ENCODE results near the gene IRF6.
"Not testable (repeated sequence)": the region's sequence is repeated elsewhere in the genome, so short reads cannot be mapped to it uniquely, and the experiment has no call there.

IRF6 gene

DNA sequence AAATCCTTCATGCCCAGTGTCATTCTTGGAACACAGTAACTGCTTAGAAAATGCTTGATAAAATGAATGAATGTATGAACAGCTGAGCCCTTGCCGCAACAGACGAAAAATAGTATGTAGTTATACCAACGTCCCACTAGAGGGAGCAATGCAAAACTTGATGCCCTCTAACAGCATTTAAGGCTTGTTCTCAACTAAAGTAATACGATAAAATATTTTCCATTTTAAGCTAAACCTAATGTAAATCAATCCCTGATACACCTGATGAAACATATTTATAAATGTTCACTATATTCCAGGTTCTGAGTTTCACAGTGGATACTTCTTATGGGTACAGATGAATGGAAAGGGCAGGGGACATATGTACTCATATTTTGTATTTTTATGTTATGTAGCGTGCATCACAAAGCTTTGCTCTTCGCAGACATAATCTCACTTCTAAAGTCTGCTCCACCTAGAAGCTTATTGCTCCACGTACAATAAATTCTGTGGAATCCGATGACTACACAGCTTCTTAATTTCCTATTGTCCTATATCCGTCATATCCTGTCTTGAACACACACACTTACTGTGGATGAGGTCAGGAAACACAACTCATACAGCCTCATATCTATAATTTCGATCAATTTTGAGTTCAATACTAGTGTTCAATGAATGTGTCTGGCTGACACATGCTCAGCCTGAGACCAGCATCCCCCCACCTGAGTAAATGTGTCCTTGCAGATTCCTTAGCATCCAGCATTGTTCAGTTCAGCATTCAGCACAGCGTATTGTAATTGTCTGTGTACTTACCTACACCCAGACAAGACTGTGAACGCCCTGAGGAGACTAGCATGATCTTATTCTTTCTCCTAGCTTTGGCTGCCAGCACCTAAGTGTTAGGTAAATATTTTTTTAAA is 17.4 kb upstream of the IRF6 start:
- peak; percentile 69 for DNase-seq (ENCODE audit: low spot score)

DNA sequence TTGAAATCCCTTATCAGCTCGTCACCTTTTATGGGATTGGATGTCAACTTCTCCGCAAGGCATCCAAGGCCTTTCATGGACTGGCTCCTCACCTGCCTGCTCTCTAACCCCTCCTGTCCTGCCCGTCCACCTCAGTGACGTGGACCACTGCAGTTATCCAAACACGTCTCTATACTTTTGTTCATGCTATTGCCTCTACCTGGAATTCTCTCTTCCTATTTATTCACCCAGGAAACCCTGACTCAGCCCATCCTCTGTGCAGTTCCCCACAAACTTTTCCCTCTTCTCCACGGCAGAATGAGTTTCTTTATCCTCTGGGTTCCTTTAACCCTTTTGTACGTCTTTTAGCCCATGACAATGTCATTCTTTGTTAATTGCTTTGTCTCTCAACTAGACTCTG is 16.8 kb upstream of the IRF6 start:
- DNase-seq (ENCODE audit: low spot score) = no peak

DNA sequence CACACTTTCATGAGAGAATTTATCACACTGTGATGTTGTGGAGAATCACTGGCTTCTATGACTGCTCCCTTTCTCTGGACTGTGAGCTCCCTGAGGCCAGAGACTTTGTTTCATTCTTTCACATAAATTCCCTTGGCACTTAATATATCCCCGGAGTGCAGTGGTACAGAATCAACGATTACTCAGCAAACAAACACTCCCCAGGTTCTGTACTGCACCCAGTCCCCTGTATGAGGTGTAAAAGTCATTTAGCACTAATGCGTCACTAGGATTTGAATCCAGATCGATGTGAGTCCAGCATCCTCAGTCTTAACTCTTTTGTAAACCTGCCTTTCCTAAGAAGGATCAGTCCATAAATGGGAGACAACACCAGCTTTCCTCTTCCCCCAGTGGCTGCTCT is 15.0 kb upstream of the IRF6 start:
- no peak for DNase-seq (ENCODE audit: low spot score)

DNA sequence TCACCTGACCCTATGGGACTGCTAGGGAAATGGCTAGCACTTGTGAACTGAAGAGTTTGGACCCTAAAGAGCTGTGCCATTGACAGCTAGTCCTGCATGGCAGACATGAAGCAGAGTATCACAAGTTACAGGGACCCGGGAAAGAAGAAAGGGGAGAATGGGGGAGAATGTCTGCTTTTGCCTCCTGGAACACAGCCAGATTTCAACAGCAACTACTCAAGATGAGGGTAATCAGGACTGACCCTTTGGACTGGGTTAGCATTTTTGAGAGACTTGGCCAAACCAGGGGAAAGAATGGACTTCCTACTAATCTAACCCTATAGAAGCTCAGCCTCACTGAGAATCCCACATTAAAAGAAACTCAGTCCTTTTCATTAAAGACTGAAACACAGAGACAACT is 13.1 kb upstream of the IRF6 start:
- no peak for DNase-seq (ENCODE audit: low spot score)

DNA sequence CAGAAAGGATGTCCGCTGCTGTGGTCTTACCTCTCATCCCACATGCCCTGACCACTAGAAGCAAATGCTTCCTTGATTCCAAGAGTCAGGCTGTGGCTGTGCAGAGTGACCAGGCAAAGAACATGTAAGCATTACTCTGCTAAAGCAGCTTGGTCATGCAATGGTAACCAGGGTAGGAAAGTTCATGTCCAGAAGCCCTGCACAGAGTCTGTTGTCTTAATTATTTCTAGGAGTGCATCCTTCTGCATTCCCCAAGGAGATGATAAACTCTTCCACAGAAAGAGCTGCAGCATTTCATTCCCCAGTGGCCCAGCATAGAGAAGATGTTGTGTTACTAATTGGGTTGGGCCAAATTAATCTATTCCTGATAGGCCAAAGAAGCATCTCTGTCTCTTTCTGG is 11.7 kb upstream of the IRF6 start:
- no peak for DNase-seq (ENCODE audit: low spot score)

DNA sequence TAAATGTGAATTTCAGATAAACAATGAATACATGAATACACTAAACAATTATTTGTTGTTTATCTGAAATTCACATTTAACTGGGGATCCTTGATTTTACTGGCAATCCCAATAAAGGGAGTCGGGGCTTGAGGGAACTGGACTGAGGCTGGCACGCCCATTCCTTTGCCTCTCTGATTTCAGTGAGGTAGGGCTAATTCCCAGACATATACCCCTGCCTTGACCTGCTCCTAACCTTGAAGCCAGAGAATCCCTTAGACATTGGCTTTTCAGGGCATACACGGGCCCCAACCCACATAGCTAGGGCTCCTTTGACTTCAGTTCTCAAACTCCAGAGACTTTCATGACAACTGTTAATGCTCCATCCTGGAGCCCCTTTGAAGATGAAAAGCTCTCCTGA is 11.0 kb upstream of the IRF6 start:
- no peak for DNase-seq (ENCODE audit: low spot score)

DNA sequence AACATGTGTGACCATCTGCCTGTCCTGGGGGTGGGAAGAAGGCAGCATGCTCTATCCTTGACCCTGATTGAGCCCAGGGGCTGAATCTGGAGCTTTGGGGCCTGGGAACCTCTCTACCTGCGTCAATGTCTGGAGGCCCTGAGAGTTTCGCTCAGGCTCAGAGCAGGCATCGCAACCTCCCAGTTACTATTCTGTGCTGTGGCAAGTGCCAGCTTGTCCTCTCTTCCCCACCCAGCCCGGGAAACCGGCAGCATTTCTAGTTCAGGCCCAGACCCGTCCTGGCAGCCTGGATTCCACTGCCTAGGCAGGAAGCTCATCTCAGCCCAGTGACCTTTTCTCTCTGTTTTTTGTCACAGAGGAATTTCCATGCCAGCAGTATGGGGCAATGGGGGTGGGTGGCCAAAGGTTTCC is 10.0 kb upstream of the IRF6 start:
- no peak for DNase-seq (ENCODE audit: low spot score)

DNA sequence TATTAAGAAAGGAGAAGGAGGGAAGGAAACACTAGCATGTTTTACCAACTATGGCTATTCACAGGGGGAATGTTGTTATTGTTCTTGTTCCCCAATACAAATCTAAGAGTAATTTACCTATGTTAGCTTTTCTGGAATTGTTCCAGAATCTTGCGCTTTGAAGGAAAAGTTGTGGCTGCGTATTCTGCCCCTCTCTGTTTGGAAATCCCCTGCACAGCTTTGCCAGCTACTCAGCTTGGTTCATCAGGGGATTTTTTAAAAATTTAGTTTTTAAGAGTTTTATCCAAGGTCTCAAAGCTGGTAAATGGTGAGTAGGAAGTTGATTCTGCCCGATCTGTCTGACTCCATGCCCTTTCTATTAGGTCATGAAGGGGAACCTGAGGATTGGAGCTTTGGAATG is 9.5 kb upstream of the IRF6 start:
- DNase-seq (ENCODE audit: low spot score) = no peak

DNA sequence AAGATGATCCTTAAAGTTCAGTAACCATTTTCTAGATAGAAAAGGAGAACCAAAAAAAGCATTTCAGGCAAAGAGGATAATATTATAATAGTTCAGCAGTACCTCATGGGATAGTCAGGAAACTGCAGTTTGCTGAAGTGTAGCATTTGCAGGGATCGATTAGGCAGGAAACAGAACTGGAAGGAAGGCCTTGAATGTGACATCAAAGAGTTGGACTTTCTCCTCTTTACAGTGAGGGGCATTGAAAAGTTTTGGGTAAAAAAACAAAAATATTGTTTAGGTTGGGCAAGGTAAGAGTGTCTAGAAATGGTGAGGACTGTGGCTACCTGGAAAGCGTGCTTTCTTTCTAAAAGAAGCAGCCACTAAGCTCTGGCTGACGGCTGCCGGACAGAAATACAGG is 8.0 kb upstream of the IRF6 start:
- no peak for DNase-seq (ENCODE audit: low spot score)

DNA sequence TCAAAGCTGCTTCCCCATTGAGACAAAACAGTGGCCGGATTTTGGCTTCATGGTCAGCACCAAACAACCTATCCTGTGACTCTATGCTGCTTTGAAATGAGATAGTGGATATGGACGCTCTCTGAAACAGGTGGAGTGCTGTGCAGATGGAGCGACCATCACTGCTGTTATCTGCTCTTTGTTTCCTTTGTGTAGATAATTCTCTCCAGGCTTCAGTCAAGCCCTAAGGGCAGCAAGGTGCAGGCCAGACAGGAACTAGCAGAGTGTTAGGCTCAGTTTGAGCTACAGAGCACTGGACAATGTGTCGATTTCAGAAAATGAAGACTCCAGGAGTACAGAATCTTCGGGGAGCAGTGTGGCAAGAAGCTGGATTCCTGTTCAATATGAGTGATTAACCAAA is 4.8 kb upstream of the IRF6 start:
- no peak for DNase-seq (ENCODE audit: low spot score)

DNA sequence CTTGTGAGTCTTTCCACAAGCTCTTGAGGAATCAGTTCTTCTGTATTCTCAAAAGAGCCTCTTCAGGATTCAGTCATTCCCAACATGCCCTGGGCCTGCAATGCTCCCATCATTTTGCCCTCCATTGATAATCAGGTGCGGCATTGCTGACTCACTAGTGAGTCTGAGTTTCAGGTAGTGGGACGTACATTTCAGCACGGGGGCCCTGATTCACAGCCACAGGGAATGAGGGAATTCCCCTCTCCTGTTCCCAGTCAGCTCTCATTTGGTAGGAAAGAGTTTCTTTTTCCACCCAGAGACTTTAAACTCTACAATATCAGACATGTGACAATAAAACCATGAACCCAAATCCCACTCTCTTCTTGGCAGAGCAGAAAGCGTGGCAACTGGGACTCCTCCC is 3.7 kb upstream of the IRF6 start:
- no peak for DNase-seq (ENCODE audit: low spot score)

DNA sequence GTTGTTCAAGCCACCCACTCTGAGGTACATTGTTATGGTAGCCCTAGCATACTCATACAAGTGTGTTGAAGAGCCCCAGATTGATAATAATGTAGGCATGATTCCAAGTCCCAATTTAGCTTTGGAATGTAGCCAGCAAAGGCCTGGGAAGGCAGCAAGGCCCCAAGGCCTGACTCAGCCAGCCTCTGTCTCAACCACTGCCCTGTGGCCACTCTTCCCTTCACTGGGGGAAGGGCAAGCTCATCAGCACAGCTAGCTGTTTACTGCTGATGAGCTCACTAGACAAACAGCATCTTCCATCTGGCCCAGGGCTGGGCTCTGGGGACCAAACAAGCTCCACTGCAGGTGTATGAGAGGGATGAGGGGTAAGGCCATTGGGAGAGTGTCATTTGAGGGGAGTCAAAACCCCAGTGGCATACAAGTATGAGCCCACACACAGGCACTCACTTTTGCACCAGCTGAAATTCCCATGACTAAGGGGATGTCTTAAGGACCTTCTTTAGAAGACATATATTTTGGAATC is 2.2 kb upstream of the IRF6 start:
- DNase-seq (ENCODE audit: low spot score) = peak; percentile 94

DNA sequence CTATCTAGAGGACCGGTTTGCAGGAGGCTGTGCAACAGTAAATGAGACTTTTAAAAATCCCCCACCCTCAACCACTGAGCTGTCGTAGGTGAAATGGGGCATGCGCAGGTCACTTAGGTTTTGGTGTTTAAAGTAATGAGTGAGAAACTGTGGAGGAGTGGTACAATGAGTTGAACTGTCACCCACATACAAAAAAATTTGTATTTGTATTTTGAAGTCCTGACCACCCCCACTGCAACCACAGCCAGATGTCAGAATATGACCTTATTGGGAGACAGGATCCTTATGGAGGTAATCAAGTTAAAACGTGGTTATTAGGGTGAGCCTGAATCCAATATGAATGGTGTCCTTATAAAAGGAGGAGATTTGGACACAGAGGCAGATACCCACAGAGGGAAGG is 1.6 kb upstream of the IRF6 start:
- DNase-seq (ENCODE audit: low spot score) = no peak

DNA sequence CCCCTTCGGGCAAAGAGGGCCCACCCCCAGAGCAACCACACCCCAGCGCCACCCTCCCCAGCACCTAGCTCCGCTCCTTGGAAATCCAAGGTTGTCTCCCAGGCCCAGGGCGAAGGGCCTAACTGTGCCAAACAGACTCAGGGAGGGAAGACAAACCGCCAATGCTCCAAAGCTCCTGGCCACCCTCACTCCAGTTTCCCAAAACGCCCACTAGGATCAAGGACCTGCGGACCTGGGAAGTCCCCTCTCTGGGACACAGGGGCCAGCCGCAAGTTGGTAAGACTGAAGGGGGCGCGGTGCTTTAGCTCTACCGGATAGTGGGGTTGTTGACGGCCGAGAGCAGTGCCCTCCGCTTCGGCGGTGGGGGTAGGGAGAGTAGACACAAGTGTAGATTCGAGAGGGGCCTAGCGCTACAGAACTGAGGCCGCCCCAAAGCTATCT is 581 bp downstream of the IRF6 start:
- DNase-seq (ENCODE audit: low spot score) = no peak

DNA sequence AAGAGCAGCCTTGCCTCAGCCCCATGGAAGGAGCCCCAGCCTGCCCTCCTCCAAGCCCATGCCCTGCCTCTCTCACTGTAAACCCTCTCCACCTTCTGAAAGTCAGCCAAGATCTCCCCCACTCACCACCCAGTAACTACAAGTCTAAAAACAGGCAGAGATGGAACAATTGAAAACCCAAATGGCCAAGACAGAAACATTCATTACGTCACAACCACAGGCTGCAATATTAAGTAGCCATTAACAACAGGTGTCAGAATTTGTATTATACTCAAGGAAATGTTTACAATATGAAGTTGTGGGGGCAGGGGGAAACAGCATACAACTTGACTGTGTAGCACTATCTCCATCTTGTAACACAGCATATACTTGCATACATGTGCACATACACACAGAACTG is 2.4 kb downstream of the IRF6 start:
- DNase-seq (ENCODE audit: low spot score) = no peak

DNA sequence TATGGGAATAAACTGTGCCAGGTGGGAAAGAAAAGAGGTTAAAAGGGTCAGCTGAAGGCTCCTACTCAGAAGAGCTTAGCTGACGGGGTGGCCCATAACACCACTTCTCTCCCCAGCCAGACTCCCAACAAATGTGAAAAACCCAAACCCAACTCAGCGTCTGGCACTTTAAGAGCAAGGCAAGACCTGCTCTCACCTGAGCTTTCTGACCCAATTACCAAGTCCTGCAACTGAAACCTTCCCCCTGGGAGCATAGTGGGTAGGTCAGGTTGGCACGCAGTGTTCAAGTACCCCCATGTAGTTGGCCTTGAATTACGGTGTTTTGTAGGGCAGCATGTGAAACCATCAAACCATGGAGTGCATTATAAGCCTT is 3.2 kb downstream of the IRF6 start:
- DNase-seq (ENCODE audit: low spot score) = no peak

DNA sequence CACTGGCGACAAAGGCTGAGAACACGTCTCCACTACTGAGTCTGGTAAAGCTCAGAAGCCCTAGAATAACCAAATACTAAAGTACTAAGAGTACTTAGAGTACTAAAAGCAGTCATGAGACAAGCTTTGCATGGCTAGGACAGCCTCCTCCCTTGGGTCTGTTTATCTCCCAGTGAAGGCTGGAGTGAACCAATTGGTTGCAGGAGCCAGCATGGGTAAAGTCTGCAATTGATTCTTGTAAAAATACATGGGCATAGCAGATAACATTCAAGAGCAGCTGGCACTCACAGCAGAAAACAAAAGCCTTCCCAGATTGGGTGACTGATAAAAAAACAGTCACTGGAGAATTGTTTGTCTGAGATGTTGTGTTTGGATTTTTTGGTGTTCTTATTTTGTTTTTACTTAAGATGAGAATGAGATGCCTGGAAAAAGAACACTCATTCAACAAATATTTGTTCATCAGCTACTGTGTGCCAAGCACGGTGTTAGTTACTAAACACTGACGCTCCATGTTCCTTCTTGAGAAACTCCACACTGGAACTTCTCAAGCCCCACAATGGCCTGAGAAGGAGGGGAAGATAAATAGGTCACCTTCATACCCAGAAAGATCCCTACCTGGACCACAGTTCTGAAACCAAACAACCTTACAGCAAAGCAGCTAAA is 3.7 kb downstream of the IRF6 start:
- DNase-seq (ENCODE audit: low spot score) = no peak

DNA sequence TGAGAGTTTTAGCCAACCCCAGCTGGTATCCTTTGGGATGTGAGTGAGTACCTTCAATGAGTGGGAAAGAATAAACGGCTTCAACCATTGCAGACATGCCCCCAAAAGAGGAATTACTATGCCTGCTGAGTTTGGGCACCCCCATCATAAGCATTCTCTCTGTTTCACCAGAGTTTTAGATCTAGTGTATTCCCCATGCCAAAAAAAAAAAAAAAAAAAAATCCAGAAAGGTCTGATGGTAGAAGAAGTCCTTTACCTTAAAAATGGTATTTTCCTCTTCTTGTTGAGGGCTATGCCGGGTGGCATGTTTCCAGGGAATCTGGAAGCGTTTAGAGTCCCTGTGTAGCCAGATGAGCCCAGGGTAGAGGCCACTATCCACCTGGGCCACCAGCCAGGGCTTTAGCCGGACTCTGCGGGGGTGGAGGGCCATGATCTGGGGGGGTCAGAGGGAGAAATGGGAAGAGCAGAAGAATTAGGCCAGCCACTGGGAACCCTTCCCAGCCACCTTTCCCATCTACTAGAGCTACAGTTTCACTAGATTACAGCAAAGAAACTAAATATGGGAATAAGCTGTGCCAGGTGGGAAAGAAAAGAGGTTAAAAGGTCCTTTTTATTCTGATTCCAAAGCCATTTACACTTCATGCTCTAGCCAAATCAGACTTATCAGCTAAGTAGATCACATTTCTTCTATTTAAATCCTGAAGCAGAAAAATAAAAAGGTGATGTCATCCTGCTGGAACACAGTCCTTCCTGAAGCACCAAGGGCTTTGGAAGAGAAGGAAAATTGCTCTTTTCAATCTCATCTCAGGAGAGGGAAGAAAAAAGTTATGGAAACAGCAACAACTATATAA is 4.7 kb downstream of the IRF6 start:
- no peak for DNase-seq (ENCODE audit: low spot score)

DNA sequence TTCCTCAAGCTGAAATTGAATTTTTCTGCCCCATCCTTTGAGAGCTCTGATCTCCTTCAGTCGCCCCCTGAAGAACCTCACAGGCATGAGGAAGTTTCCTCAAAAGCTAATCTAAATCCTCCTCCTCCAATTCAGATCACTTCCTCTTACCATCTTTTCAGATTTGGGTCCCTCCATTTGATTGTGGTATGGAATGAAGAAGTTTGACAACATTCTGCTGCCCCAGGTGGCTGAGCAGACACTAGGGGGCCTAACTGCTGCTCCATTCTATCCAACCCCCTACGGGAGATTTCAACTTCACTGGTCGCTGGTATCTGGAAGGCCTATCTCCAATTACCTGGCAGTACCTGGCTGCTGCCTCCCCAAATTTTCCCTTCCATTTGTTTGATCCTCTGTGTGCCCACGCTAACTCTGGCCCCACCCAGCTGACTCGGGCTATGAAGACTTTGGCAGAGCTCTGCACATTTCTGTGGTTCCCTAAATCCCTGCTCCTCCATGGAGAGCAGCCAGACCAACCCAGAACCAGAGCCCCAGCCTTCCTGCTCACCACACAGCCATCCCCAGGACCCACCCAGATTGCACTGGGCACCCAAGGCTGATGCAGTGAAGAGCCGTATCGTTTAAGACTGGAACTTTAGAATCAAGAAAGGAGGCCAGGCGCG is 7.8 kb downstream of the IRF6 start:
- DNase-seq (ENCODE audit: low spot score) = peak; percentile 82

DNA sequence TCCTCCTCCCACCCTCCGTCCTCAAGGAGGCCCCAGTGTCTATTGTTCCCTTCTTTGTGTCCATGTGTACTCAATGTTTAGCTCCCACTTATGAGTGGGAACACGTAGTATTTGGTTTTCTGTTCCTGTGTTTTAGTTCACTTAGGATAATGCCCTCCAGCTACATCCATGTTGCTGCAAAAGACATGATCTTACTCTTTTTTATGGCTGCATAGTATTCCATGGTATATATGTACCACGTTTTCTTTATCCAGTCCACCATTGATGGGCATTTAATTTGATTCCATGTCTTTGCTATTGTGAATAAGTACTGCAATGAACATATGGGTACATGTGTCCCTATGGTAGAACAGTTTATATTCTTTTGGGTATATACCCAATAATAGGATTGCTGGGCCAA is 12.2 kb downstream of the IRF6 start:
- not testable (repeated sequence) for DNase-seq (ENCODE audit: low spot score)

DNA sequence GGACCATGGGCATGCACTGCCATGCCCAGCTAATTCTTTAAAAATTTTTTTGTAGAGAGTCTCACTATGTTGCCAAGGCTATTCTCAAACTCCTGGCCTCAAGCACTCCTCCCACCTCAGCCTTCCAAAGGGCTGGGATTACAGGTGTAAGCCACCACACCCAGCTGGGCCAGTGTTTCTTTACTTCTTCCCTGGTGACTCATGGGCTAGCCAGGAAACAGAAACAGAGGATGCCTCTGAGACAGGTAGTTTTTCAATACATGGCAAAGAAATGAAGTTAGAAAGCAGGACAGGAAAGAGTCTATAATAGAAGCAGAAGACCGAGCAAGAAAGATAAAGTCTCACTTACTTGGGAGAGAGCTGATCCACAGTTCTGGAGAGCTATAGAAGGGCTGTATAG is 14.0 kb downstream of the IRF6 start:
- no peak for DNase-seq (ENCODE audit: low spot score)

Measured in AG20443 (cell line).